NB4 (cell line): Measurements from ENCODE around the gene FBXO24.
A peak's percentile ranks its signal among the peaks of the same experiment; 100 is the strongest.

Experiments used
- CTCF ChIP-seq: IDR thresholded peaks from one replicate; pipeline ENCODE4 v1.5.1; 2012; ENCODE audit warnings: low read depth, low read length
- POLR2A ChIP-seq: IDR thresholded peaks from 2 replicates; pipeline ENCODE4 v1.6.1; 2011; ENCODE audit warnings: mild to moderate bottlenecking; ENCODE audit not compliant: insufficient read length; ENCODE audit errors: extremely low read depth

GRCh38 chr7:100604976-100605911 lies 19.1 kb downstream of the FBXO24 start:
- TF ChIP-seq CTCF (no peak), POLR2A (peak; percentile 54)
